Neural cell (in vitro differentiated cells): ENCODE data around the gene HPGD. TPM values are rescaled to one million over a fixed set of nuclear protein-coding genes. Genes with fewer than 3 reads are reported as not detected.
"Not testable (repeated sequence)": the region's sequence is repeated elsewhere in the genome, so short reads cannot be mapped to it uniquely, and the experiment has no call there.

Experiments
- H2AFZ ChIP-seq: fragments of 200-600, 300-800 bp; sonication (generic), shearing (Covaris generic); 2 replicates; pipeline ENCODE4 v1.6.0; 2014; ENCODE audit warnings: low read depth, mild to moderate bottlenecking, antibody characterized with exemption, low read length, moderate library complexity
- H3F3A ChIP-seq: fragments of 200-600 bp; shearing (Covaris generic); 2 replicates; pipeline ENCODE4 v1.6.1; 2016; ENCODE audit warnings: mild to moderate bottlenecking, moderate library complexity, mixed read lengths, antibody characterized with exemption, low read length; ENCODE audit not compliant: insufficient read depth, poor library complexity, severe bottlenecking
- H3K27ac ChIP-seq: fragments of 200-600, 300-800 bp; sonication (generic), shearing (Covaris generic); 2 replicates; pipeline ENCODE4 v1.5.1; 2014; ENCODE audit warnings: mild to moderate bottlenecking, low read length, moderate library complexity
- H3K27me3 ChIP-seq: fragments of 300-800, 200-600 bp; sonication (generic), shearing (Covaris generic); 2 replicates; pipeline ENCODE4 v1.6.0; 2014; ENCODE audit warnings: mild to moderate bottlenecking, low read depth, low read length, moderate library complexity; ENCODE audit not compliant: insufficient read depth
- H3K36me3 ChIP-seq: fragments of 300-800, 200-600 bp; sonication (generic), shearing (Covaris generic); 2 replicates; pipeline ENCODE4 v1.5.1; 2014; ENCODE audit warnings: mild to moderate bottlenecking, antibody characterized with exemption, low read length, moderate library complexity; ENCODE audit not compliant: insufficient read depth
- H3K4me2 ChIP-seq: fragments of 300-800, 200-600 bp; sonication (generic), shearing (Covaris generic); 2 replicates; pipeline ENCODE4 v1.6.0; 2014; ENCODE audit warnings: mild to moderate bottlenecking, low read length
- H3K4me3 ChIP-seq: fragments of 300-800, 200-600 bp; sonication (generic), shearing (Covaris generic); 2 replicates; pipeline ENCODE4 v1.5.1; 2014; ENCODE audit warnings: mild to moderate bottlenecking, low read length, moderate library complexity
- H3K79me2 ChIP-seq: fragments of 200-600 bp; shearing (Covaris generic); replicated peaks from 2 replicates; pipeline ENCODE4 v1.6.0; 2014; ENCODE audit warnings: mild to moderate bottlenecking, low read length, moderate library complexity; ENCODE audit not compliant: insufficient read depth
- H3K9ac ChIP-seq: fragments of 300-800, 200-600 bp; sonication (generic), shearing (Covaris generic); 2 replicates; pipeline ENCODE4 v1.6.1; 2016; ENCODE audit warnings: mild to moderate bottlenecking, low read length, mixed read lengths
- H3K9me2 ChIP-seq: fragments of 200-600 bp; shearing (Covaris generic); 2 replicates; pipeline ENCODE4 v1.6.1; 2016; ENCODE audit warnings: mild to moderate bottlenecking, low read length, mixed read lengths; ENCODE audit not compliant: insufficient read depth
- H3K9me3 ChIP-seq: fragments of 200-600, 300-800 bp; sonication (generic), shearing (Covaris generic); 2 replicates; pipeline ENCODE4 v1.6.1; 2016; ENCODE audit warnings: mild to moderate bottlenecking, mixed run types, low read length, moderate library complexity, mixed read lengths
- H4K20me1 ChIP-seq: fragments of 200-600 bp; shearing (Covaris generic); 2 replicates; pipeline ENCODE4 v1.6.1; 2016; ENCODE audit warnings: mild to moderate bottlenecking, mixed run types; ENCODE audit not compliant: insufficient read depth
- CTCF ChIP-seq: fragments of 450-650 bp; IDR thresholded peaks from 2 replicates; pipeline ENCODE4 v1.5.1; 2014; ENCODE audit warnings: antibody characterized with exemption, mild to moderate bottlenecking, moderate library complexity; ENCODE audit not compliant: poor library complexity, severe bottlenecking
- EP300 ChIP-seq: fragments of 450-650 bp; conservative IDR thresholded peaks from 2 replicates; pipeline ENCODE4 v1.6.1; 2014; ENCODE audit warnings: antibody characterized with exemption, mild to moderate bottlenecking, moderate library complexity; ENCODE audit not compliant: poor library complexity, severe bottlenecking
- EZH2 ChIP-seq: fragments of 200-600, 300-800 bp; shearing (Covaris generic), sonication (generic); IDR thresholded peaks from 2 replicates; pipeline ENCODE4 v1.6.1; 2014; ENCODE audit warnings: antibody characterized with exemption, low read length, borderline replicate concordance, mild to moderate bottlenecking; ENCODE audit not compliant: insufficient read depth, poor library complexity, severe bottlenecking
- MXI1 ChIP-seq: fragments of 450-650 bp; conservative IDR thresholded peaks from 2 replicates; pipeline ENCODE4 v1.6.1; 2014; ENCODE audit warnings: antibody characterized with exemption, mild to moderate bottlenecking; ENCODE audit not compliant: poor library complexity, severe bottlenecking
- POLR2AphosphoS5 ChIP-seq: IDR thresholded peaks from 2 replicates; pipeline ENCODE4 v1.6.1; 2012
- RAD21 ChIP-seq: fragments of 450-650 bp; conservative IDR thresholded peaks from 2 replicates; pipeline ENCODE4 v1.6.1; 2014; ENCODE audit warnings: antibody characterized with exemption, mild to moderate bottlenecking, moderate library complexity
- REST ChIP-seq: IDR thresholded peaks from 2 replicates; pipeline ENCODE4 v1.6.1; 2012; ENCODE audit warnings: borderline replicate concordance
- SMC3 ChIP-seq: fragments of 450-650 bp; conservative IDR thresholded peaks from 2 replicates; pipeline ENCODE4 v1.6.1; 2014; ENCODE audit warnings: antibody characterized with exemption, mild to moderate bottlenecking, moderate library complexity; ENCODE audit not compliant: poor library complexity
- TAF1 ChIP-seq: IDR thresholded peaks from 2 replicates; pipeline ENCODE4 v1.6.1; 2012; ENCODE audit warnings: low read depth
- polyA plus RNA-seq: library from polyadenylated mRNA; depleted of rRNA; stranded (reverse); fragments of >200 nt; gene quantifications from 2 replicates; pipeline ENCODE4 v1.2.3, GENCODE V29; 2014

The HPGD gene
- polyA plus RNA-seq, 1 donor from 2014 or later: 23.7 TPM

GRCh38 chr4:174494146-174494545 is 28.1 kb downstream of the HPGD start:
- no peak overlapping the region for H3K4me2 ChIP-seq
- H3K9me2 ChIP-seq: no peaks in the 10 kb centered on the region
- H3K9me3 ChIP-seq: no peaks in the 10 kb centered on the region
- no peaks in the 10 kb centered on the region for H3F3A ChIP-seq
- TF ChIP-seq TAF1 (no peak), CTCF (no peak), REST (no peak), SMC3 (no peak)
- no peak overlapping the region for H3K4me3 ChIP-seq
- no peaks in the 10 kb centered on the region for H3K36me3 ChIP-seq
- H3K27me3 ChIP-seq: no peaks in the 10 kb centered on the region
- H4K20me1 ChIP-seq: no peaks in the 10 kb centered on the region
- no peak overlapping the region for H3K9ac ChIP-seq
- H3K79me2 ChIP-seq: no peaks in the 10 kb centered on the region
- no peak overlapping the region for H2AFZ ChIP-seq
- H3K27ac ChIP-seq: no peak overlapping the region

GRCh38 chr4:174490451-174490961 is 31.8 kb downstream of the HPGD start:
- Histone ChIP-seq H3K9me2 (no peaks in the 10 kb centered on the region), H2AFZ (no peak overlapping the region), H3K27ac (no peak overlapping the region), H3K9me3 (no peaks in the 10 kb centered on the region), H3K27me3 (no peaks in the 10 kb centered on the region), H4K20me1 (no peaks in the 10 kb centered on the region), H3K4me3 (no peak overlapping the region), H3K36me3 (no peaks in the 10 kb centered on the region), H3F3A (no peaks in the 10 kb centered on the region), H3K9ac (no peak overlapping the region), H3K79me2 (no peaks in the 10 kb centered on the region), H3K4me2 (no peak overlapping the region)
- TF ChIP-seq TAF1 (no peak), POLR2AphosphoS5 (no peak), EP300 (no peak), EZH2 (no peak), CTCF (no peak), SMC3 (no peak), REST (no peak), RAD21 (no peak), MXI1 (no peak)

- H3K9ac ChIP-seq, H3K27me3 ChIP-seq, H3K36me3 ChIP-seq, H3F3A ChIP-seq, H3K4me3 ChIP-seq, H2AFZ ChIP-seq, H3K79me2 ChIP-seq, H3K27ac ChIP-seq, H4K20me1 ChIP-seq, H3K9me3 ChIP-seq, H3K4me2 ChIP-seq, H3K9me2 ChIP-seq: not testable (repeated sequence)
These were observed 33.9 kb downstream of the HPGD start for GRCh38 chr4:174488368-174488767.
